RWPE1 (cell line): Measurements from ENCODE around the gene EMX2.

Source experiments
- CTCF ChIA-PET: fragments of 350-600 bp; sonication (Branson Sonifier 250); formaldehyde crosslinking; extraction: SDS; loops from one replicate; lab custom pipeline; 2021; lab: Yijun Ruan, JAX
- POLR2A ChIA-PET: fragments of 400-600 bp; formaldehyde crosslinking; extraction: SDS; loops from one replicate; lab custom pipeline; 2020; ENCODE audit warnings: antibody characterized with exemption; ENCODE audit not compliant: low non-redundant PET; lab: Yijun Ruan, JAX
- DNase-seq: peaks from one replicate; pipeline ENCODE4 v3.0.0; 2012; ENCODE audit warnings: low spot score
- H3K27ac ChIP-seq: fragments of 450-650 bp; 2 replicates; pipeline ENCODE4 v1.5.1; 2017
- CTCF ChIP-seq: fragments of 450-650 bp; conservative IDR thresholded peaks from 2 replicates; pipeline ENCODE4 v1.5.1; 2017; ENCODE audit warnings: low read depth, mild to moderate bottlenecking

Gene EMX2

GRCh38 chr10:117530791-117531190 is 11.8 kb upstream of the EMX2 start:
- TF ChIP-seq CTCF = no peak
- H3K27ac ChIP-seq = no peak overlapping the region
- ChIA-PET POLR2A (no interaction called here), CTCF (no interaction called here)
- no peak for DNase-seq

- ChIA-PET CTCF (no interaction called here), POLR2A (no interaction called here)
- H3K27ac ChIP-seq = no peak overlapping the region
- no peak for TF ChIP-seq CTCF
- DNase-seq = no peak
These were observed 11.1 kb upstream of the EMX2 start for GRCh38 chr10:117531371-117532002.

GRCh38 chr10:117532003-117532385 is 10.6 kb upstream of the EMX2 start:
- CTCF ChIA-PET = interaction anchor here (0.7 to 1.0 kb wide), 2 partner anchors 35 to 213 kb away, joined by 3 to 5 read pairs; no protein-coding TSS in a partner anchor
- H3K27ac ChIP-seq = no peak overlapping the region
- POLR2A ChIA-PET = no interaction called here
- TF ChIP-seq CTCF = no peak
- DNase-seq = no peak

- DNase-seq = no peak
- POLR2A ChIA-PET = no interaction called here
- no peak overlapping the region for H3K27ac ChIP-seq
- no peak for TF ChIP-seq CTCF
- CTCF ChIA-PET = interaction anchor here (0.7 to 1.0 kb wide), 2 partner anchors 35 to 213 kb away, joined by 3 to 5 read pairs; no protein-coding TSS in a partner anchor
These were observed 10.0 kb upstream of the EMX2 start for GRCh38 chr10:117532451-117533107.

- DNase-seq = no peak
- no peak for TF ChIP-seq CTCF
- ChIA-PET CTCF (interaction anchor here (0.5 to 1.7 kb wide), 5 partner anchors 102 to 818 kb away, joined by 3 to 4 read pairs (median 3); no protein-coding TSS in a partner anchor), POLR2A (no interaction called here)
- no peak overlapping the region for H3K27ac ChIP-seq
These were observed 8.9 kb upstream of the EMX2 start for GRCh38 chr10:117533507-117534281.
